ENCODE measurements around the gene TRPV2. TPM values are rescaled to one million over a fixed set of nuclear protein-coding genes. Genes with fewer than 3 reads are reported as not detected.
A peak's percentile ranks its signal among the peaks of the same experiment; 100 is the strongest.

TRPV2 gene
- total and polyA plus RNA-seq, 4 donors, result 12.6 to 105 (median 45.7) TPM

- no peak for ATAC-seq (ENCODE audit: insufficient read depth, low FRiP score)
- DNase-seq, result no peak
- Histone ChIP-seq H3K4me3 (no peak overlapping the region), H3K9me3 (ENCODE audit: control insufficient read depth in 4 of 4, insufficient read depth in 3 of 4, low read length in 3 of 4) (no peaks in the 10 kb centered on the region), H3K27me3 (ENCODE audit: control insufficient read depth in 3 of 3, insufficient read depth in 3 of 3, low read length in 2 of 3) (no peaks in the 10 kb centered on the region), H3K36me3 (ENCODE audit: control insufficient read depth in 4 of 4, insufficient read depth in 4 of 4, low read length in 4 of 4) (peaks cover 0 to 3% (median under 1%) of the 10 kb centered on the region in 4 donors), H3K27ac (ENCODE audit: low read depth in 1 of 2, low read length in 1 of 2) (no peak overlapping the region), H3K9ac (ENCODE audit: insufficient read depth in 1 of 2, low read length in 2 of 2) (no peak overlapping the region), H3K4me1 (ENCODE audit: control insufficient read depth in 5 of 5, insufficient read depth in 5 of 5, low read length in 5 of 5) (peaks cover 0 to 9% (median 4%) of the 10 kb centered on the region in 5 donors)
- 93 to 94% methylated on average over 20 of the region's 20 CpGs for WGBS, 2 donors
- TF ChIP-seq CTCF (IDR thresholded peaks at IDR 0.05; ENCODE audit: control extremely low read depth, extremely low read depth), result no peak
Measured at GRCh38 chr17:16462070-16462864, 46.9 kb downstream of the TRPV2 start.

- 68 to 77% methylated on average over 13 of the region's 13 CpGs for WGBS, 2 donors
- Histone ChIP-seq H3K4me3 (no peak overlapping the region), H3K9me3 (ENCODE audit: control insufficient read depth in 4 of 4, insufficient read depth in 3 of 4, low read length in 3 of 4) (no peaks in the 10 kb centered on the region), H3K36me3 (ENCODE audit: control insufficient read depth in 4 of 4, insufficient read depth in 4 of 4, low read length in 4 of 4) (peaks cover 0 to 1% (median 0%) of the 10 kb centered on the region in 4 donors), H3K27ac (ENCODE audit: low read depth in 1 of 2, low read length in 1 of 2) (no peak overlapping the region), H3K4me1 (ENCODE audit: control insufficient read depth in 5 of 5, insufficient read depth in 5 of 5, low read length in 5 of 5) (peaks cover 0 to 9% (median 4%) of the 10 kb centered on the region in 5 donors), H3K9ac (ENCODE audit: insufficient read depth in 1 of 2, low read length in 2 of 2) (no peak overlapping the region), H3K27me3 (ENCODE audit: control insufficient read depth in 3 of 3, insufficient read depth in 3 of 3, low read length in 2 of 3) (no peaks in the 10 kb centered on the region)
- no peak for TF ChIP-seq CTCF (IDR thresholded peaks at IDR 0.05; ENCODE audit: control extremely low read depth, extremely low read depth)
- peak in 2 of 3 donors; percentile 33 to 42 for DNase-seq
- ATAC-seq (ENCODE audit: insufficient read depth, low FRiP score), result no peak
Measured at GRCh38 chr17:16463358-16464302, 48.3 kb downstream of the TRPV2 start.

GRCh38 chr17:16464303-16465051 lies 49.1 kb downstream of the TRPV2 start:
- Histone ChIP-seq H3K27me3 (ENCODE audit: control insufficient read depth in 3 of 3, insufficient read depth in 3 of 3, low read length in 2 of 3) (no peaks in the 10 kb centered on the region), H3K9me3 (ENCODE audit: control insufficient read depth in 4 of 4, insufficient read depth in 3 of 4, low read length in 3 of 4) (no peaks in the 10 kb centered on the region), H3K27ac (ENCODE audit: low read depth in 1 of 2, low read length in 1 of 2) (no peak overlapping the region), H3K9ac (ENCODE audit: insufficient read depth in 1 of 2, low read length in 2 of 2) (no peak overlapping the region), H3K36me3 (ENCODE audit: control insufficient read depth in 4 of 4, insufficient read depth in 4 of 4, low read length in 4 of 4) (peaks cover 0 to 1% (median 0%) of the 10 kb centered on the region in 4 donors), H3K4me1 (ENCODE audit: control insufficient read depth in 5 of 5, insufficient read depth in 5 of 5, low read length in 5 of 5) (peaks cover 0 to 9% (median 4%) of the 10 kb centered on the region in 5 donors), H3K4me3 (no peak overlapping the region)
- no peak for ATAC-seq (ENCODE audit: insufficient read depth, low FRiP score)
- WGBS, 2 donors, result 87 to 91% methylated on average over 12 of the region's 12 CpGs
- TF ChIP-seq CTCF (IDR thresholded peaks at IDR 0.05; ENCODE audit: control extremely low read depth, extremely low read depth), result no peak
- no peak for DNase-seq
